GM21423 (cell line): ENCODE data around the gene CSAG1.
A peak's percentile ranks its signal among the peaks of the same experiment; 100 is the strongest.
"Not testable (repeated sequence)": the region's sequence is repeated elsewhere in the genome, so short reads cannot be mapped to it uniquely, and the experiment has no call there.

Experiments
- ATAC-seq: cut with Tn5 transposase; IDR thresholded peaks from one replicate; pipeline ENCODE4 v1.9.1; 2021; ENCODE audit warnings: mild to moderate bottlenecking, moderate library complexity; ENCODE audit not compliant: unreplicated experiment

Gene CSAG1

DNA sequence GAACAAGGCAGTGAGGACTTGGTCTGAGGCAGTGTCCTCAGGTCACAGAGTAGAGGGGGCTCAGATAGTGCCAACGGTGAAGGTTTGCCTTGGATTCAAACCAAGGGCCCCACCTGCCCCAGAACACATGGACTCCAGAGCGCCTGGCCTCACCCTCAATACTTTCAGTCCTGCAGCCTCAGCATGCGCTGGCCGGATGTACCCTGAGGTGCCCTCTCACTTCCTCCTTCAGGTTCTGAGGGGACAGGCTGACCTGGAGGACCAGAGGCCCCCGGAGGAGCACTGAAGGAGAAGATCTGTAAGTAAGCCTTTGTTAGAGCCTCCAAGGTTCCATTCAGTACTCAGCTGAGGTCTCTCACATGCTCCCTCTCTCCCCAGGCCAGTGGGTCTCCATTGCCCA, 33.1 kb downstream of the CSAG1 start:
- not testable (repeated sequence) for ATAC-seq

DNA sequence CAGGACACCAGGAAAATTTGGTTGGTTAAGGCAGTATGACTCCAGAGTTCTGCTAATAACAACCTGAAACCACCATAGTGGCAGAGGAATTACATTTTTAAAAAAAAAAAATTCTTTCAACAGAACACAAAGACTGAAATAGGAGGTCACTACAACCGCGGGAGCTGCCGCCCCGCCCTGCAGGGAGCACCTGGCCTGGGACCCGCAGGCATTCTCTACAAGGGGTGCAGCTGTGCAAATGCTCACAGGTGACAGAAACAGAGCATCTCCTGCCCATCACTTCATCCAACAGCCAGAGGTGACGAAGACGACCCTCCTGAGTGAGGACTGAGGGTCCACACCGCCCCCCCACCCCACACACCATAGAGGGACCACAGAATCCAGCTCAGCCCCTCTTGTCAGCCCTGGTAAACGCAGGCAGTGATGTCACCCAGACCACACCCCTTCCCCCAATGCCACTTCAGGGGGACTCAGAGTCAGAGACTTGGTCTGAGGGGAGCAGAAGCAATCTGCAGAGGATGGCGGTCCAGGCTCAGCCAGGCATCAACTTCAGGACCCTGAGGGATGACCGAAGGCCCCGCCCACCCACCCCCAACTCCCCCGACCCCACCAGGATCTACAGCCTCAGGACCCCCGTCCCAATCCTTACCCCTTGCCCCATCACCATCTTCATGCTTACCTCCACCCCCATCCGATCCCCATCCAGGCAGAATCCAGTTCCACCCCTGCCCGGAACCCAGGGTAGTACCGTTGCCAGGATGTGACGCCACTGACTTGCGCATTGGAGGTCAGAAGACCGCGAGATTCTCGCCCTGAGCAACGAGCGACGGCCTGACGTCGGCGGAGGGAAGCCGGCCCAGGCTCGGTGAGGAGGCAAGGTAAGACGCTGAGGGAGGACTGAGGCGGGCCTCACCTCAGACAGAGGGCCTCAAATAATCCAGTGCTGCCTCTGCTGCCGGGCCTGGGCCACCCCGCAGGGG, 35.3 kb downstream of the CSAG1 start, which contains the start of gene MAGEA3:
Gene MAGEA3, plus strand, starts transcription at position 843 of the 980 bp plus-strand sequence. CDS start 2,039 bp downstream, outside the sequence.
- not testable (repeated sequence) for ATAC-seq

DNA sequence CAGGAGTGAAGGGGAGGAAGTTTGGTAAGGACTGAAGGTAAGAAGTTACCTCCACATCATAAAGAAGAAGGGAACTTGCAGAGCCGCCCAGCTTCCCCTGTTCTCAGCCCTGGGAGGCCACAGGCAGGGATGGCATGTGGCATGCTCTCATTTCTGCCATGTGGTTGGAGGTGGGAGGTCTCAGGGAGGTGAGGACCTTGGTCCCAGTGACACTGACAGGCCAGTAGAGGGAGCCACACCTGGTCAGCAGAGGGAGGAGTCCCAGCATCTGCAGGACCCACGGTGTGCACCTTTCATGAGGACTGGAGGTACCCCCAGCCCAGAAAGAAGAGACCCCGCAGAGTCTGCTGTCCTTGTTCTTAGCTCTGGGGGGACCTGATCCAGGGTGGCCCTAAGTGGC, 52.5 kb downstream of the CSAG1 start:
- peak; percentile 67 for ATAC-seq
